ENCODE data around the gene CHST13. TPM values are rescaled to one million over a fixed set of nuclear protein-coding genes. Genes with fewer than 3 reads are reported as not detected.

CHST13 gene
- total RNA-seq, 1 experiment from 2014 or later: 0.91 TPM

DNA sequence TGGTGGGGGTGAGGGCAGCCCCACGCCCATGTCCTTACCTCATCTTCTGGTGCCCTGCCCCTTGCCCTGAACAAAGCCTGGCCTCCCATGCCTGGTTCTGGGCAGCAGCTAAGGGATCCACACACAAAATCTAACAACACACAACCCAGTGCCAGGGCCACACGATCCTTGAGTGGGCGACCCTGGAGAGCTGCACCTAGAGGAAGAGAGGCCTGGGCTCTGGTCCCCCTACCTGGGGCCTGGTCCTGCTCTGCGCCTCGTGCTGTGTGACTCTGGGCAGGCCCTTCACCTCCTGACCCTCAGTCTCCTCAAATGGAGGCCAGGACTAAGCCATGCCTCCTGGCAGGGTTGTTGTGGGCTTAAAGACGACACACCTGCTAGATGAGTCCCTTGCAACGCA, 54.7 kb downstream of the CHST13 start:
- H3K79me2 ChIP-seq (ENCODE audit: insufficient read depth, low read length): no peaks in the 10 kb centered on the region

DNA sequence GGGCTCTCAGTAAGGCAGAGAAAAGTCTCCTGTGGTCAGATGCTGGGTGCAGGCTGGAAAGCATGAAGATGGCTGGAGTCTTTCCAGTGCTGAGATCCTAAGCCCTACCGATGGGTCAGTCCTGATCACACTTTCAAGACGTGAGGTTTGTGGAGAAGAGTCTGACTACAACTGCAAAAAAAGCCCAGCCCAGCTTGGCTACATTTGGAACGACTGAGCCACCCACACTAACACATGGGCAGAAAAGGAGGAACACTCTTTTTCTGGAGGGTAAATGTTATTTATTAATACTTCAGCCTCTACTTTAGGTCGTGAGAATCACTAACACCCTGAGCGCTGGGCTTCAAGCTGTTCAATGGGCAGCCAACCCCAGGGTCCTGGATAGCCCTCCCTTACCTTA, 56.8 kb downstream of the CHST13 start:
- Histone ChIP-seq H2AFZ (ENCODE audit: low read depth, low read length, poor library complexity, severe bottlenecking) (no peak overlapping the region), H3K36me3 (ENCODE audit: control insufficient read depth in 1 of 2, insufficient read depth in 2 of 2, low read length in 2 of 2) (no peaks in the 10 kb centered on the region), H3K4me3 (replicated peaks in 1 of 2; ENCODE audit: low read depth in 1 of 2, low read length in 2 of 2) (no peak overlapping the region), H3K79me2 (ENCODE audit: insufficient read depth, low read length) (no peaks in the 10 kb centered on the region), H3K9ac (ENCODE audit: low read length) (no peak overlapping the region), H3K4me2 (ENCODE audit: low read length) (no peak overlapping the region), H3K27ac (ENCODE audit: low read depth, low read length) (no peak overlapping the region), H3K9me2 (ENCODE audit: insufficient read depth) (no peaks in the 10 kb centered on the region), H3K4me1 (ENCODE audit: control insufficient read depth in 1 of 2, insufficient read depth in 2 of 2, low read length in 2 of 2) (no peaks in the 10 kb centered on the region), H3K9me3 (ENCODE audit: control insufficient read depth in 1 of 2, insufficient read depth in 1 of 2, low read depth in 1 of 2, low read length in 2 of 2) (no peaks in the 10 kb centered on the region), H3K27me3 (ENCODE audit: insufficient read depth, low read length) (no peaks in the 10 kb centered on the region), H4K20me1 (ENCODE audit: insufficient read depth) (no peaks in the 10 kb centered on the region)
- CTCF ChIA-PET: no interaction called here
- ATAC-seq: no peak
- intact Hi-C loops (cut with micrococcal nuclease): no loop called here
- POLR2A ChIA-PET: no interaction called here
- BruUV-seq (replicated peaks): no TSS peak
- TF ChIP-seq POLR2A (IDR thresholded peaks at IDR 0.05; ENCODE audit: borderline replicate concordance, extremely low read depth, insufficient read depth, insufficient read length) (no peak), POLR2AphosphoS5 (IDR thresholded peaks at IDR 0.05; ENCODE audit: low read depth, low read length) (no peak), CBX3 (IDR thresholded peaks at IDR 0.05; ENCODE audit: low read depth) (no peak), EZH2 (IDR thresholded peaks at IDR 0.05) (no peak), JUND (IDR thresholded peaks at IDR 0.05) (no peak)
- TF ChIP-seq, protein P1, sequence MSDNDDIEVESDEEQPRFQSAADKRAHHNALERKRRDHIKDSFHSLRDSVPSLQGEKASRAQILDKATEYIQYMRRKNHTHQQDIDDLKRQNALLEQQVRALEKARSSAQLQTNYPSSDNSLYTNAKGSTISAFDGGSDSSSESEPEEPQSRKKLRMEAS (IDR thresholded peaks at IDR 0.05): no peak
- TF ChIP-seq, protein P2, sequence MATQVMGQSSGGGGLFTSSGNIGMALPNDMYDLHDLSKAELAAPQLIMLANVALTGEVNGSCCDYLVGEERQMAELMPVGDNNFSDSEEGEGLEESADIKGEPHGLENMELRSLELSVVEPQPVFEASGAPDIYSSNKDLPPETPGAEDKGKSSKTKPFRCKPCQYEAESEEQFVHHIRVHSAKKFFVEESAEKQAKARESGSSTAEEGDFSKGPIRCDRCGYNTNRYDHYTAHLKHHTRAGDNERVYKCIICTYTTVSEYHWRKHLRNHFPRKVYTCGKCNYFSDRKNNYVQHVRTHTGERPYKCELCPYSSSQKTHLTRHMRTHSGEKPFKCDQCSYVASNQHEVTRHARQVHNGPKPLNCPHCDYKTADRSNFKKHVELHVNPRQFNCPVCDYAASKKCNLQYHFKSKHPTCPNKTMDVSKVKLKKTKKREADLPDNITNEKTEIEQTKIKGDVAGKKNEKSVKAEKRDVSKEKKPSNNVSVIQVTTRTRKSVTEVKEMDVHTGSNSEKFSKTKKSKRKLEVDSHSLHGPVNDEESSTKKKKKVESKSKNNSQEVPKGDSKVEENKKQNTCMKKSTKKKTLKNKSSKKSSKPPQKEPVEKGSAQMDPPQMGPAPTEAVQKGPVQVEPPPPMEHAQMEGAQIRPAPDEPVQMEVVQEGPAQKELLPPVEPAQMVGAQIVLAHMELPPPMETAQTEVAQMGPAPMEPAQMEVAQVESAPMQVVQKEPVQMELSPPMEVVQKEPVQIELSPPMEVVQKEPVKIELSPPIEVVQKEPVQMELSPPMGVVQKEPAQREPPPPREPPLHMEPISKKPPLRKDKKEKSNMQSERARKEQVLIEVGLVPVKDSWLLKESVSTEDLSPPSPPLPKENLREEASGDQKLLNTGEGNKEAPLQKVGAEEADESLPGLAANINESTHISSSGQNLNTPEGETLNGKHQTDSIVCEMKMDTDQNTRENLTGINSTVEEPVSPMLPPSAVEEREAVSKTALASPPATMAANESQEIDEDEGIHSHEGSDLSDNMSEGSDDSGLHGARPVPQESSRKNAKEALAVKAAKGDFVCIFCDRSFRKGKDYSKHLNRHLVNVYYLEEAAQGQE (IDR thresholded peaks at IDR 0.05; ENCODE audit: low read depth): no peak
- TF ChIP-seq, protein P3, sequence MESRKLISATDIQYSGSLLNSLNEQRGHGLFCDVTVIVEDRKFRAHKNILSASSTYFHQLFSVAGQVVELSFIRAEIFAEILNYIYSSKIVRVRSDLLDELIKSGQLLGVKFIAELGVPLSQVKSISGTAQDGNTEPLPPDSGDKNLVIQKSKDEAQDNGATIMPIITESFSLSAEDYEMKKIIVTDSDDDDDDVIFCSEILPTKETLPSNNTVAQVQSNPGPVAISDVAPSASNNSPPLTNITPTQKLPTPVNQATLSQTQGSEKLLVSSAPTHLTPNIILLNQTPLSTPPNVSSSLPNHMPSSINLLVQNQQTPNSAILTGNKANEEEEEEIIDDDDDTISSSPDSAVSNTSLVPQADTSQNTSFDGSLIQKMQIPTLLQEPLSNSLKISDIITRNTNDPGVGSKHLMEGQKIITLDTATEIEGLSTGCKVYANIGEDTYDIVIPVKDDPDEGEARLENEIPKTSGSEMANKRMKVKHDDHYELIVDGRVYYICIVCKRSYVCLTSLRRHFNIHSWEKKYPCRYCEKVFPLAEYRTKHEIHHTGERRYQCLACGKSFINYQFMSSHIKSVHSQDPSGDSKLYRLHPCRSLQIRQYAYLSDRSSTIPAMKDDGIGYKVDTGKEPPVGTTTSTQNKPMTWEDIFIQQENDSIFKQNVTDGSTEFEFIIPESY (IDR thresholded peaks at IDR 0.05; ENCODE audit: extremely low read depth, insufficient replicate concordance, low read length): no peak
- no peak for DNase-seq (ENCODE audit: low read depth, low spot score)
- RAD21 ChIA-PET (ENCODE audit: low non-redundant PET in 1 of 2, low total read pairs in 2 of 2, uncharacterized antibody in 2 of 2, unreplicated experiment in 2 of 2): no interaction called here

More for the DNA sequence above, 54.7 kb downstream of the CHST13 start:
- Histone ChIP-seq H3K9me2 (ENCODE audit: insufficient read depth) (no peaks in the 10 kb centered on the region), H3K27ac (ENCODE audit: low read depth, low read length) (no peak overlapping the region), H3K4me2 (ENCODE audit: low read length) (no peak overlapping the region), H4K20me1 (ENCODE audit: insufficient read depth) (no peaks in the 10 kb centered on the region), H2AFZ (ENCODE audit: low read depth, low read length, poor library complexity, severe bottlenecking) (no peak overlapping the region), H3K36me3 (ENCODE audit: control insufficient read depth in 1 of 2, insufficient read depth in 2 of 2, low read length in 2 of 2) (no peaks in the 10 kb centered on the region), H3K9me3 (ENCODE audit: control insufficient read depth in 1 of 2, insufficient read depth in 1 of 2, low read depth in 1 of 2, low read length in 2 of 2) (no peaks in the 10 kb centered on the region), H3K4me1 (ENCODE audit: control insufficient read depth in 1 of 2, insufficient read depth in 2 of 2, low read length in 2 of 2) (no peaks in the 10 kb centered on the region), H3K9ac (ENCODE audit: low read length) (no peak overlapping the region), H3K27me3 (ENCODE audit: insufficient read depth, low read length) (no peaks in the 10 kb centered on the region), H3K4me3 (replicated peaks in 1 of 2; ENCODE audit: low read depth in 1 of 2, low read length in 2 of 2) (no peak overlapping the region)
- intact Hi-C loops (cut with micrococcal nuclease): no loop called here
- DNase-seq (ENCODE audit: low read depth, low spot score) (no peak), ATAC-seq (no peak)
- POLR2A ChIA-PET: no interaction called here
- BruUV-seq (replicated peaks): no TSS peak
- no peak for TF ChIP-seq EZH2phosphoT487 (IDR thresholded peaks at IDR 0.05; ENCODE audit: borderline replicate concordance)
- TF ChIP-seq SP1 (IDR thresholded peaks at IDR 0.05; ENCODE audit: low read depth): no peak
- no peak for TF ChIP-seq POLR2A (IDR thresholded peaks at IDR 0.05; ENCODE audit: borderline replicate concordance, extremely low read depth, insufficient read depth, insufficient read length)
- TF ChIP-seq CEBPB (IDR thresholded peaks at IDR 0.05; ENCODE audit: low read depth): no peak
- TF ChIP-seq TCF7L2 (IDR thresholded peaks at IDR 0.05; ENCODE audit: borderline replicate concordance, extremely low read depth, insufficient read depth, insufficient read length): no peak
- no peak for TF ChIP-seq SIN3A (IDR thresholded peaks at IDR 0.05; ENCODE audit: low read depth)
- RAD21 ChIA-PET (ENCODE audit: low non-redundant PET in 1 of 2, low total read pairs in 2 of 2, uncharacterized antibody in 2 of 2, unreplicated experiment in 2 of 2): no interaction called here
- CTCF ChIA-PET: no interaction called here

Measured in HCT116 (cell line).